ENCODE data around the gene CACNA2D1.
"Not testable (repeated sequence)": the region's sequence is repeated elsewhere in the genome, so short reads cannot be mapped to it uniquely, and the experiment has no call there.

CACNA2D1 gene

DNA sequence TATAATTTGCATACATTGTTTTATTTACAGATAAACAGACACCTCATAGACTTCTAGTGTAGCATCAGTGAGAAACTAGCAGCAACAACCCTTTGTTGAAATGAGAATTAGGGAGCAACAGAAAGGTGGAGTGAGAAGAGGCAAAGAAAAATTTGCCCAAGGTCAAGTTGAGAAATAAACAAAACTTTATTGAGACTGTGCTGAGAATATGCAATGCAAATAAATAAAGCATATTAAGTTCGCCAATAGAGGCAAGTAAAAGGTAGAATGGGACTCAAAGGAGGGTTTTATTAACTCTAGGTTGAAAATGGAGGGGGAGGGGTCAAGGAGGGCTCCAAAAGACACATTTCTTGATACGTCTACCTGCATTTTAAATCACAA, 49.7 kb downstream of the CACNA2D1 start:
- DNase-seq (ENCODE audit: low read depth in 2 of 2, low spot score in 1 of 2) = no peak

DNA sequence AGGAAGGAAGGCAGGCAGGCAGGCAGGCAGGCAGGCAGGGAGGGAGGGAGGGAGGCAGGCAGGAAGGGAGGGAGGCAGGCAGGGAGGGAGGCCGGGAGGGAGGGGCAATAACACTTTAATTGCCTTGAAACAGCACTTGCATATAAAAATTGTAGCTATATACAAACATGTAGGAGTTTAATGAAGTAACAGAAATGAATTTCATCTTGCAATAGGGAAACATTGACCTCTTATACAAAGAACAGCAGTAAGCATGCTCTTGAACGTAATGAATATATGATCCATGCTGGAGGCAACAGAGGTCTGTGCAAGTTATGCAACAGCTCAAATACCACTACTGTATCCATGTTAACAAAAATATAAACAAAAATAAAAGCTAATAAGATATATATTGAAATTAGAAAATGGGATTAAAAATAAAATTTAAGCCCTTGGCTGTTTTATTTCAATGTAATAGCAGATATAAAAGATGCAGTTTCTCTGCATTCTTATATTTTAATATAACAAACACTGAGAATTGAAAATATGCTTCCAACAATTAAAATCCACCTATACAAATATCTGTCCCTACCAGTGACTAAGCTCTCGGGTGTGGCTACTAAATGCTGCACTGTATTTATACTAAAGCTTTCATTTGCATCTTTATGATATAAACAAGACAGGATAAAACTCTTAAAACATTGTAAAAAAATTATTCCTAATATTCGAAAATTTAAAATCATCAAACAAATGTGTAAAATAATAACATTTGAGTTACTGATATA, 50.3 kb downstream of the CACNA2D1 start:
- no peak for DNase-seq (ENCODE audit: low read depth in 2 of 2, low spot score in 1 of 2)

DNA sequence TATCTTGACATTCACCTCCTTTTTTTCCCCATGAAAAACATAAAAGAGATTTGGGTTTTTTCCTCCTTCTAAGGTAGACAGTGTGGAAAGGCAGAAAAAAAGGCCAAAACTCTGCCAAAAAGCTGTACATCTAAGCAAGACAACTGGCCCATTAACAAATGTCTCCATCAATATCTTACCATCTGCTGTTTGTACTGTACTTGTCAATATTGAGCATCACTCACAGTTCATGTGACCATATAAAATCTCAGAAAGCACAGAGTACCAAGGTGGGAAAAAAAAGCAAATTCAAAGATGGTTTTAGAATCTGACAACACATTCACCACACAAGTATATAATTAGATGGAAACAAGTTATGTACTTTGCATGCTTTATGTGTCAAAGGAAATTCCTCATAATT, 52.6 kb downstream of the CACNA2D1 start:
- no peak for DNase-seq (ENCODE audit: low read depth in 2 of 2, low spot score in 1 of 2)

DNA sequence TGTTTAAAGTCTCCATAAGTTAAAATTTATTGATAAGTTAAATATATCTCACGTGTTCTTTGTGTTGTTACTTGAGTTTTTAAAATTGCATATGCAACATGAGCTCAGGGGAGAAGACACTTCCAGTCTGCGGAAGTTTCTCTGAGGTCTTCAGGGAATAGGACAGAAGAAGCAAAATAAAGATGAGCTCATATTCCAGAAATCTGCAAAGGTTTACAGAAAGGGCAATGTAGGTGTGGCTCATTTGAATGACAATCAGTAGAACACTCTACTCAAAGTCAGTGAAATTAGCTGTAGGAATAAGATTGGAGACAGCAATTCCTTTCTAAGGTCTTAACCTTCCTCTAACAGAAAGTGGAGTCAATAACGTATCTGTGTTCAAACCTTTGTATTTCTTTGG, 53.7 kb downstream of the CACNA2D1 start:
- DNase-seq (ENCODE audit: low read depth in 2 of 2, low spot score in 1 of 2) = no peak

DNA sequence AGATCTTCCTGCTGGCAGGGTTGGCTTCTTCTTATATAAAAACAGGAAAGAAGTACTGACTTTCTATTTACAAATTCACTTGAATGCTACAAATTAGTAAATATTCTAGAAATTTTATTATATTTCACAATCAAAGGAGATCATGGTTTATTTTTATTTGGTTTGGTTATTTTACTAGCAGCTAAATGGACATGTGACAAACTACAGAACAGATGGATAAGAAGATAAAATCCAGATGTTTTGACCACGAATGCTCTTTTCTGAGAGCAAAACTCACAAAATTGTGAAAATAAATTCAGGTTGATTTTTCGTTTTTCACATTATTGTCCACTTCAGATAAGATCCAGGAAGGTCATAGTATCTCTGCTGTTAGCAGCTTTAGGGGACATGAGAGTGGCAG, 55.4 kb downstream of the CACNA2D1 start:
- DNase-seq (ENCODE audit: low read depth in 2 of 2, low spot score in 1 of 2) = no peak

DNA sequence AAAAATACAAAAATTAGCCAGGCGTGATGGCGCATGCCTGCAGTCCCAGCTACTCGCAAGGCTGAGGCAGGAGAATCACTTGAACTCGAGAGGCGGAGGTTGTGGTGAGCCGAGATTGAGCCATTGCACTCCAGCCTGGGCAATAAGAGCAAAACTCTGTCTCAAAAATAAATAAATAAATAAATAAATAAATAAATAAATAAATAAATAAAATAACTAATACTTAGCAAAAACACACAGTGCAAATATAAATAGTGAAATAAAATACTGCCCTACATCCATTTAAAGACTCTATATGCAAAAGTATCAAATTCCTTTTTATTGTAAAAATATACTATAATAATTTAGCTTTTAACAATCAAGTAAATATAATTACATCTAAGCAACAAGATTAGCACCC, 57.0 kb downstream of the CACNA2D1 start:
- not testable (repeated sequence) for DNase-seq (ENCODE audit: low read depth in 2 of 2, low spot score in 1 of 2)

DNA sequence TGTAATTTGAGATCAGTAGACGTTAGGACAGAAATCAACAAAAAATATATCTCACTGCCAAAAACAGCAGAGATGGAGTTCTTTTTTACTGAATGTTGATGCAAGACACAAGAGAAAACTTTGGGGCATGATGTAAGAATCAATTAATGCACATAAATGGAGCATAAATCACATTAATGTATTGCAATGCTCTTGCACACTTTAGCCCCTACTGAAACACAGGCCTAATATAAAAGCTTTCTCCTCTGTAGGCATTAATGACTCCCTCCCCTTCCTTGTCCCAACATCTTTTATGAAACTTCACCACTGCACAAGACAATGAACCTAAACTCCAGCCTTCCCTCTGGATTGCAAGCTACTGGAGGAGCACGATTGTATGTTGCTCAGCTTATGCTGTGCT, 58.8 kb downstream of the CACNA2D1 start:
- no peak for DNase-seq (ENCODE audit: low read depth in 2 of 2, low spot score in 1 of 2)

DNA sequence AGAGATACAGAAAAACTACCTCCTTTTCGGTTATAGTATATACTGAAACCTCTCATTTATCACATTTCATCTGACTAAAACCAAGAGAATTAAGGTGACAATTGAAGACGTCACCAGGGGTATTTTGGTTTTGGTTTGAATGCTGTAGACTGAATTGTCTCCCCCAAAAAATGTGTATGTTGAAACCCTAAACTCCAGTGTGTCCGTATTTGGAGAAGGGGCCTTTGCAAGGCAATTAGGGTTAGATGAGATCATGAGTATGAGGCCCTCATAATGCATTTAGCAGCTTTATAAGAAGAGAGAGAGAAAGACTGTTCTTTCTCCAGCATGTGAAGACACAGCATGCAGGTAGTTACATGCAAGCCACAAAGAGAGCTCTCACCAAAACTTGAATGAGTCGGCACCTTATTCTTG, 59.5 kb downstream of the CACNA2D1 start:
- no peak for DNase-seq (ENCODE audit: low read depth in 2 of 2, low spot score in 1 of 2)

DNA sequence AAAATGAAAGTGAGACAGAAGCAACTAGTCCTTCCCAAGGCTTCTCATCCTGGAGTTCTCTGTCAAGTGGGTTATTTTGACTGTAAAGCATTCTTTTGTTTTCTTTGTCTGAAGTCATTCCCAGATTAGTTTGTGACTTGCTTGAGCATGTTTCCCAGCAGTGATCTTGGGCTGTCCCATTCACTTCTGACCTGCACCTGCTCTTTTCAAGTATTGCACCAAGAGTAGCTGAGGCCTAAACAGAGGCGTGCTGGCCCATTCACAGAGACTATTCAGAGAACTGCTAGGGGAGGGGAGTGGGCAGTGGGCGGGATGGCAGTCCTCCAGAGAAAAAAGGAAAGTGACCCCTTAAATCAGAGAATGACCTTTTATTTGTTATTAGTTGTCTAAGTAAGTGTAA, 61.3 kb downstream of the CACNA2D1 start:
- no peak for DNase-seq (ENCODE audit: low read depth in 2 of 2, low spot score in 1 of 2)

DNA sequence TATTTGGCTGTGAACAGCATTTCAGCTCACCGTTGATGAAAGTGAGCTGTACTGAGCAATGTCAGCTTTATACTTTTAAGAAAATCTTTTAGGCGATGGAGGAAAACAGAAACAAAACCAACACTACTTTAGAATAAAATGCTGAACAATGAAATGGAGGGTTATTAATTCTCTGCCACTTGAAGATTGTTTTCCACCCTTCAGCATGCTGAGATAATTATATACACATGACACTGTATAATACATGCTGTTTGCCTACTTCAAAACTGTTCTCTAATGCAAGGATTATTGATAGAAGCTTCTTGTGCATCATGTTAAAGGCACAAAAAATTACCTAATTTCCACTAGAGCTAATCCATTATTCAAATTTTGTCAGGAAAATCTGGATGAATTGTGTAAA, 66.8 kb downstream of the CACNA2D1 start:
- DNase-seq (ENCODE audit: low read depth in 2 of 2, low spot score in 1 of 2) = no peak

DNA sequence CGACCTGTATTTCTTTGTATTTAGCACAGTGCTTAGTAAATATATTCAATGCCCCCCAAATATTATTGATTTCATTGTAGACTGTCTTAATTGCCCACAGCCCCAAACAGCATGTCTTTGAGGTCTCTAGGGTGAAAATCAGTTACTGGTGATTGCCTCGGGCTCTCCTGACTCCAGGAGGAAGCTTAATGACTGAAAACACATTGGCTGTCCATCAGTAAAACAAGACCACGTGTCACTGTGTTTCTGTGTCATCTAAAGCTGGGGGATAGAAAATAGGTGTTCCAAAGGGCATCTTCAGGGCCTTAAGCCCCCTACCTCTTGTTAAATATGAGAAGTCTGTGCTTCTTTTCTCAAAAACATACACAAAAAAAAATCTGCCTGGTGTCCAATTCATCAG, 67.9 kb downstream of the CACNA2D1 start:
- DNase-seq (ENCODE audit: low read depth in 2 of 2, low spot score in 1 of 2) = no peak

DNA sequence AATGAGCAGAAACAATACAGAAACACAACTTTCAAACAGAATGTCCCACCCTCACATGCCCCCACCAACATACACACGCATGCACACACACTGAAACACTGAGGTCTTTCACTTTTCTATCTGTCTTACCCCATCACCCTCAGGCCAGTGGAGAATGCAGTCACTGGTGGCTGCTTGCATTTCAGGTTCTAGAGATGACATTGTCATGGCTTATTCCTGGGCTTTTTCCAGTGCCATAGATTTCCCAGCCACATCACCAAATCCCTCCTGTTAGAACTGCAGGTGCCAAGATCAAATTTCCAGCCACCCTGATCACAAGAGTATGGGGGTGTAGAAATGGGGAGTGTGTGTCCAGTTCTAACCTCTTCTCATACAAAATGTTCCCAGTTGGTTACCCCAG, 68.4 kb downstream of the CACNA2D1 start:
- no peak for DNase-seq (ENCODE audit: low read depth in 2 of 2, low spot score in 1 of 2)

DNA sequence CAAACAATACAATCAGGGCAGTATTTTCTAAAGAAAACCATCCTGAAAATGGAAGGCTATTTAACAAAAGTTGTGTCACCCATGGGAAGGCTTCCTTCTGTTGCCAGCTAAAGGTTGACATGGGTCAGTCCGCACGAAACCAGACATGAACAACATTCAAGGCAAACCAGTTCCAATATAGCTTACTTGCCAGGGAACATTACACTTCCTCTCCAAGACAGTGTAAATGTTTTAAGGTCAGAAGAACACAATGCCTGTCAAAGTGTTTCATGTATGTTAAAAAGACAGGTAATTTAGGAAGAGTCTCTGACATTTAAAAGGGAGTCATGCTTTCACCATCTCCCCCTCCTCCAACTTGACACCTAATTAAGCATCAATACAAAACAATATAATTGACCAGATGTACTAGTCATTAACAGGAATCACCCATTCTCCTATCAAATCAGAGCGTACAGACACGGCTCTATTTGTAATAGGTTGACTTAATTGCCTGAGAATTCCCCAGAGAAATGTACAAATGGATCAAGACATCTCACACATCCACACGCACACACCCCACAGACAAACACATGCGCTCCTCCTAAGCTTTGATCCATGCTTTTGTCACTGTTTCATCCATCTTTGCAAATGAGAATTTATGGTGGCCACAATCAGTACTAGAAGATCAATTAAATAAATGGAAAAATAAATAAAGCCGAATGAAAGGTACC, 69.5 kb downstream of the CACNA2D1 start:
- no peak for DNase-seq (ENCODE audit: low read depth in 2 of 2, low spot score in 1 of 2)

DNA sequence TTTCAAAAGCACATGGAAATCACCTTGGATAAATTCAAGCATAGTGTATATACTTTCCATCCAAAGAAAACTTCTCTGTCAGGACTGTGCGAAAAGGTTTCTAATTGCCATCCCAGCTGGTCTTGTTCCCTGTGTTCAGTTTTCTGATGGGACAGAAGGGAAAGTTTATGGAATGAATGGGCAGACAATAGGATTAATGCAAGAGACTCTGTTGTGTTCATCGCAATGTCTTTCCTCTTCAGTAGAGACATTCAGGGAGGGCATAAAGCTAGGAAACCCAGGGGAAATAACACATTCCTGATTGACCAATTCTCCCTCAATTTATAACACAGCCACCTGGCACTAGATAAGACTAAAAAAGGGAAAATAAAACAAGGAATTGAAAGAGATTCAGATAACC, 78.9 kb downstream of the CACNA2D1 start:
- DNase-seq (ENCODE audit: low read depth in 2 of 2, low spot score in 1 of 2) = no peak

DNA sequence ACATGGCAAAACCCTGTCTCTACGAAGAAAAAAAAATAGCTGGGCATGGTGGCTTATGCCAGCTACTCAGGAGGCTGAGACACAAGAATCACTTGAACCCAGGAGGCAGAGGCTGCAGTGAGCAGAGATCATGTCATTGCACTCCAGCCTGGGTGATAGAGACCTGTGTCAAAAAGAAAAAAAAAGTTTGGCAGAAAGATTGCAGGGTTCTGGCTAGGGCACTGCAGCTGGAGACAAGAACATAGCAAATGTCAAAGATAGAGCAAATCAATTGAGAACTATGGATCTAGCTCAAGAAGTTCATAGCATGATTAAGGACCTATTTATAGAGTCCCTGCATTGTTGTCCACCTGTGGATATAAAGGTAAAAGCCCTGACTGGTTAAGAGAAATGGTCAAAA, 79.5 kb downstream of the CACNA2D1 start:
- no peak for DNase-seq (ENCODE audit: low read depth in 2 of 2, low spot score in 1 of 2)

DNA sequence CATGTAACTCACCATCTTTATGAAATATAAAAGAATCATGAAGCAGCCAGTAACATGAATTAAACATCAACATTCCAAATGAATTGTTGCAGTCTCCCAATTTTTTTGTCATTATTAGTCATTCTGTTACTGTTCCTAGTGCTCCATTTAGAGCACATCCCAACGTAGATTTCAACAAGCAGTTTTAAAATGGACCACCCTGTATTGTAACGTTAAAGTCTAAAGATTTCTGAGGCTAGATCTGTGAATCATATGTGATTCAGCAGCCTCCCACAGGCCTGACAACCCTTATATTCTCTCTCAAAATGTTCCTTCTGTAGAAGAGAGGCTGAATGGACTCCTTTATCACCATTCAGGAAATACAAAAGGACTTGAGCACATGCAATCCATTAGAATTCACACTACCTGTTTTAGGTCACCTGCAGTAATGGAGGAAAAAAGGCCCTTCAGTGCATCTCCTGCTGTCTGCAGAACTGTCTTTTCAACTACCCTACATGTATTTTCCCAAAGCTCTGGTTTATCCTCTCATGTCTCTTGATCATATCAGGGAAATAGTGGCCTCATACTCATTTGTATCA, 81.4 kb downstream of the CACNA2D1 start:
- DNase-seq (ENCODE audit: low read depth in 2 of 2, low spot score in 1 of 2) = no peak

DNA sequence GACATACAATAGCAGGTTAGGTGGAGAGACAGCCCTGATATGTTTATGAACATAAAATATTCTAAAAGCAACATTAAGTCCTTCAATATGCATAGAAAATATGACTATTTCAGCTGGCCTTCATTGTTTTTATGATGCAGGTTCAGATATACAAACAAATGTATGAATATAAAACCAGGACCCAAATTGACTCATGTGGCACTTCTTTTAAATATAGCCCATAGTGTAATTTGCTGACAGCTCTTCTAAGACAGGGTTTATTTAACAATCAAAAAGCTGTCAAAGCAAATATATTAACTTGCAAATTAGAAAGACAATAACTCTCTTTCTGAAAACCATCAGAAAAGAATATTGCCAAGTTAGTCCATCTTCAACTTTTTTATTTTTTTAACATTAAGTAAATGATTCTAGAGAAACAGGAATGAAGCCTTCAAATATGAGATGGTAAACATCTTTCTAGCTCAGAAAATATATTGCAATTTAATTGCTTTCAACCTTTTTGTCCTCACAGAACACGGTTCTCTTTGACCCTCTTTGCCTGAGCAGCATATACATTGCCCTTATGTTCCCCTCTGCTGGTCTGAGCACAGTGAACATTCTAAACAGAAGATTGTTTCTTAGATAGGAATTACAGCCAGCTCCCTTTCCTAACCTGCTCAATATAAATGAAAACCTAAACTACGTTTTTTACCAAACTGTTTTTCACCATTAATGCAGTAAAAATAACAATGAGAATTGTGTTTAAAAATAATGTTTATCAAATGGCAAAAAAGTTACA, 82.8 kb downstream of the CACNA2D1 start:
- no peak for DNase-seq (ENCODE audit: low read depth in 2 of 2, low spot score in 1 of 2)

DNA sequence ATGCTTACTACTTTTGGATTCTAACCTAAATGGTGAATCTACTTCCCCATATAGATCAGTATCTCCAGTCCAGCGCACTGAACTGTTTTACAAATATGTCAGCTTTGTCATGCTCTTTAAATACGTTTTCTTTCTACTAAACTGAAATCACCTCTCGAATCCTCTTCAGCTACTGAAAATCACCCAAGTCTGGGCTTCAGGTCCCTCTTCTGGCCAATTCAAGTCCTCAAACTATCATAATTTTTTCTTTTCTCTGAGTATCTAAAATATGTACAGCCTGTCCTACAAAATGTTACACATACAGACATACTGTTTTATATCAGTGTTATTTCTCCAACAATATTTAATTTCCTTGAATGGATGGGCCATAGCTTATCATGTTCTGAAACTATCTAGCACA, 84.2 kb downstream of the CACNA2D1 start:
- DNase-seq (ENCODE audit: low read depth in 2 of 2, low spot score in 1 of 2) = no peak

DNA sequence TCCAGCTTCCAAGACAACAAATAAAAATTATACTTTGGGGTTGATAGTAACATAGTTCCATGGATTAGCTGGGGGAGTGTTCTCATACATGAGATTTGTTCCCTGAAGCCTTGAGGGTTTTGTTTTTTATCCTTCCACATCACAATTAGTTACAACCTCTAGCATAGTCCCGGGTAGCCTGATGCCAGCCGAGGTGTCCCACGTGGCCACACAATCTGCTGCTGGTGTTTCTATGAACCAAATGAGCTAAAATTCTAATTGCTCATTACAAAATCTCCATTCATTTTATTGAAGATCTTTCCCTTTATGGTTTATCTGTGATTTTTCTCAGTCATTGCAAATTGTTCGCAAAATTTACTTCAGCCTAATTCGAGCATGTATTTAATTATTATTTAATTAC, 84.7 kb downstream of the CACNA2D1 start:
- no peak for DNase-seq (ENCODE audit: low read depth in 2 of 2, low spot score in 1 of 2)

DNA sequence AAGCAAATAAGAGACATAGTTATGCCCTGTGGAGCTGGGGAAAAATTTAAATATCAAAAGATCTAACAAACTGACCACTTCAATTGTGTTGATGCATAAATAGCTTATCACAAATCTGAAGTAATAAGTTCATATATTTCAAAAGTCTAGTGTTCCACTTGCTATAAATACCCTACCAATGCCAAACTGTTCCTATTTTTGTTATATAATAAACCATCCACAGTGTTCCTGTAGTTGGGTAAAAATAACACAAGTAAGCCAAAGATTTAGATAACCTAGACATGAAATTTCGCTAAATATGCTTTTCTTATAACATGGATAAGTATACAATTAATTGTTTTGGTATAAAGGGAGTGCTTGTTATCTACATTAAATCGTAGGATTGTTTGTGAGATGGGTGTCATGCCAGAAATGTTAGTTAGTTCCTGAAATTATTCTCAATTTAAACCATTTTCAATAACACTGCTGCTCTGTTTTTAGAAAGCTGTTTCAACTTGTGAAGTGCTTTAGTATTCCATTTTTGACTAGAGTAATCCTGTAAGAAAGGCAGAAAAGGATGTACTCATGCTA, 85.5 kb downstream of the CACNA2D1 start:
- DNase-seq (ENCODE audit: low read depth in 2 of 2, low spot score in 1 of 2) = no peak

DNA sequence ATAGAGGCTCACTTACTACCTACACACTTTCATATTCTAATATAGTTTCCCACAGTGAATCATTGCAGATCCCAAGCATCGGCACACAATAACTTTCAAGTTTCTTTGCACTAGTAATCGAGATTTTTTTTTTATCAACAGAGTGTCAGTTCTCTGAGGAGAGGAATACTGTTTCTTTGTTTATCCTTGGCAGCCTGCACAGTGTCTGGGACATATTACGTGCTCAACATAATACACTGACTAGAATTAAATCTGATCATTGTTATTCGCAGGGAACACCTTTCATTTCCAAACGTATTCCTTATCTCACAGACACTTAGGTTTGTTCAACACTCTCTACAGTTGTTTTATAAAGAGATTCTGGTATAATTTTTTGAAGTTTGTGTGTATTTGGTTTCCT, 95.3 kb downstream of the CACNA2D1 start:
- no peak for DNase-seq (ENCODE audit: low read depth in 2 of 2, low spot score in 1 of 2)

All from stimulated activated CD8-positive, alpha-beta memory T cell treated with anti-CD3 and anti-CD28 coated beads, Interleukin-4, amount 100 ng/mL, for 4 hours (primary cell).